DMS 273 treated with DMSO at 0.1 percent for 48 hours (cell line): ENCODE data around the gene FNDC3B.
"Not testable (repeated sequence)": the region's sequence is repeated elsewhere in the genome, so short reads cannot be mapped to it uniquely, and the experiment has no call there.

Experiments used
- DNase-seq: peaks from one replicate; lab custom pipeline; 2025; lab: John Stamatoyannopoulos, UW

FNDC3B gene

DNA sequence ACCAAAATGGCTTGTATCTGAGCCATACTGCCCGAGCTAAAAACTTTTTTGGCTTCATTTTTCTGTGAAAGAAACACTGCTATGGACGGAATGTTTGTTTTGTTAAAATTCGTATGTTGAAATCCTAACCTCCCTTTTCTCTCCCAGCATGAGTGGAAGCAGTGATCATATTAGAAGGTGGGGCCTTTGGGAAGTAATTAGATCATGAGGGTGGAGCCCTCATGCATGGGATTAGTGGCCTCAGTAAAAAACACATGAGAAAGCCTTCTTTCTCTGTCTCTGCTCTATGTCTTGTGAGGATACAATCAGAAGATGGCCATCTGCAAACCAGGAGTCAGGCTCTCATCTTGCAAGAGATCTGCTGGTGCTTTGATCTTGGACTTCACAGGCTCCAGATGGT lies 7.4 kb upstream of the FNDC3B start:
- no peak for DNase-seq

DNA sequence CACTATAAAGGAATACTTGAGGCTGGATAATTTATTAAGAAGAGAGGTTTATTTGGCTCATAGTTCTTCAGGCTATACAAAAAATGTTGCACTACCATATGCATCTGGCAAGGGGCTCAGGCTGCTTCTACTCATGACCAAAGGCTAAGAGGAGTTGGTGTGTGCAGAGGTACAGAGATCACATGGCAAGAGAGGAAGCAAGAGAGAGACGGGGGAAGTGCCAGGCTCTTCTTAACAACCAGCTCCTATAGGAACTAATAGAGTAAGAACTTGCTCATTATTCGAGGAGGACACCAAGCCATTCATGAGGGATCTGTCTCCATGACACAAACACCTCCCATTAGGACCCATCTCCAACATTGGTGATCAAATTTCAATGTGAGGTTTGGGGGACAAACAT lies 6.0 kb upstream of the FNDC3B start:
- DNase-seq: no peak

DNA sequence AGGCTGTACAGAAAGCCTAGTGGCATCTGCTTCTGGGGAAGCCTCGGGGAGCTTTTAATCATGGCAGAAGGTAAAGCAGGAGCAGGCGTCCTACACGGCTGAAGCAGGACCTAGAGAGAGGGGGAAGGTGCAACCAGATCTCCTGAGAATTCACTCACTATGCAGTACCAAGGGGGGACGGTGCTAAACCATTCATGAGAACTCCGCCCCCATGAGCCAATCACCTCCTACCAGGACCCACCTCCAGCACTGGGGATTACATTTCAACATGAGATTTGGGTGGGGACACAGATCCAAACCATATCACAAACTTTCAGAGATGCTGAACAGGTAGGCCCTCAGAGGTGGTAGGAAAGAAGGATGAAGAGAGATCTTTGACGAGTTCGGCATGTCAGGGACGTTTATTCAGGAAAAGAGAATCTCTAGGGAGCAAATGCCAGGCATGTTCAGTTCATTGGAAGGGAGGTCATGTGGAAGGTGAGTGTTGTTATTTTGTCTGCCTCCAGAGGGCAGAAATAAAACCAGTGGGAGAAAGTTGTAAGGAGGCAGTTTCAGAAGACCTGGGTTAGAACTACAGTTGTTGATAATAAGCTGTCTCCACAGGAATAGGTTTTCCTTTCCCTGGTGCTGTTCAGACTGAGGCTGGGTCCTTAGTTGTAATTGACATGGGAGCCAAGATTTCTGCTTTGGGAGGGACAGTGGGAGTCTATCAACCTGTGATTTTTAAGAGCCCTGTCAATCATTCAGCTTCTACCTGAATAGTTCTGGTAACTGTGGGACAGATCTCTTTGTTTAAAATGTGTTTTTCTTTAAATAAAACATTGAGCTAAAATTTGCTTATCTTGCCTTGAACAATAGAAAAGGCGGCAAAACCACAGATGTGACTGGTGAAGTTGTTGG lies 4.3 kb upstream of the FNDC3B start:
- DNase-seq: peak; percentile 6

DNA sequence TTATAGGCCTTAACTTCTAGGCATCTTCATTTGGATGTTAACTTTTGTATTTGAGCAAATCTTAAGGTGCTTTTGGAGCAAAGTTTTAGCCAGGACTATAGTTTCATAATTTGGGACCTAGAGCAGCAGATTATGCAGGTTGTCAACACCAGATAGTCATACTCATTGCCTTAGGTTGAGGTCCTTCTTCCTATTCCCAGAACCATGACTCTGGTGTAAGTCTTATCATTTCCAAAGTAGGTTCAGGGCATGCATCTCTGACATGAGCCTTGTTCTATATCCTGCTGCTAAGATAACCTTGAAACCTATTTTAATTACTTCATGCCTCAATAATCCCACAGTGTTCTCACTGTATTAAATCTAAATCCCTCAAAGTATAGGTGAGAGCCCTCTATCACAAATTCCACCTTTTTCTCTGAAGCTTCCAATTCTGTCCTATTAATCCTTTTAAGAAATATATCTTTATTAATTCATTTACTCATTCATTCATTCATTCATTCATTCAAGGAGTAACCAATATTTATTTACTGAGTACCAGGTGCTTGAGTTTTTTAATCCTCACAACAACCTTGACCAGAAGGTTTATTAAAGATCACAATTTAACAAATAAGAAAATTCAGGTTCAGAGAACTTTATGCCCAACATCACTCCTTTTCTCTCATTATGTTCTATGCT lies 2.7 kb upstream of the FNDC3B start:
- no peak for DNase-seq

DNA sequence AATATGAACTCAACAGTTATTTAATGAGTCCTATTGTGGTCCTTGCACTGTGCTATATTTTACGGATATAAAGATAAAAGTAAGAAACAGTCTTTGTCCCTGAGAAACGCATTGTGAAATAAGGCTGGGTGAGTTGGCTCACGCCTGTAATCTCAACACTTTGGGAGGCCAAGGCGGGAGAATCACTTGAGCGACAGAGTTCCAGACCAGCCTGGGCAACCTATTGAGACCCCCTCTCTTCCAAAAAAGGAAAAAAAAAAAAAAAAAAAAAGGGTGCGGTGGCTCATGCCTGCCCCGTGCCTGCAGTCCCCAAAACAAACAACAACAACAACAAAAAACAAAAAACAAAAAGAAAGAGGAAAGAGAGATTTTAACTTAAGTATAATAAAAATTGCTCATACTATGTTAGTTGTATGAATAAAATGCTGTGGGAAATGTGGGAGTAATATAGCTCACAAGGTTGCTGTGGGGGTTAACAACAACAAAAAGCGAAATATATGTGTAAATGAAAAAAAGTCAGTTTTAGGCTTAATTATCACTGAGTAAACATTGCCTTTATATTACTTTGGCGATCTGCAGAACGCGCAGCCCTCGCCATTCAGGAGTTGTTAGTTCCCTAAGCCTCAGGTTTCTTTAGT lies 461 bp upstream of the FNDC3B start:
- no peak for DNase-seq

DNA sequence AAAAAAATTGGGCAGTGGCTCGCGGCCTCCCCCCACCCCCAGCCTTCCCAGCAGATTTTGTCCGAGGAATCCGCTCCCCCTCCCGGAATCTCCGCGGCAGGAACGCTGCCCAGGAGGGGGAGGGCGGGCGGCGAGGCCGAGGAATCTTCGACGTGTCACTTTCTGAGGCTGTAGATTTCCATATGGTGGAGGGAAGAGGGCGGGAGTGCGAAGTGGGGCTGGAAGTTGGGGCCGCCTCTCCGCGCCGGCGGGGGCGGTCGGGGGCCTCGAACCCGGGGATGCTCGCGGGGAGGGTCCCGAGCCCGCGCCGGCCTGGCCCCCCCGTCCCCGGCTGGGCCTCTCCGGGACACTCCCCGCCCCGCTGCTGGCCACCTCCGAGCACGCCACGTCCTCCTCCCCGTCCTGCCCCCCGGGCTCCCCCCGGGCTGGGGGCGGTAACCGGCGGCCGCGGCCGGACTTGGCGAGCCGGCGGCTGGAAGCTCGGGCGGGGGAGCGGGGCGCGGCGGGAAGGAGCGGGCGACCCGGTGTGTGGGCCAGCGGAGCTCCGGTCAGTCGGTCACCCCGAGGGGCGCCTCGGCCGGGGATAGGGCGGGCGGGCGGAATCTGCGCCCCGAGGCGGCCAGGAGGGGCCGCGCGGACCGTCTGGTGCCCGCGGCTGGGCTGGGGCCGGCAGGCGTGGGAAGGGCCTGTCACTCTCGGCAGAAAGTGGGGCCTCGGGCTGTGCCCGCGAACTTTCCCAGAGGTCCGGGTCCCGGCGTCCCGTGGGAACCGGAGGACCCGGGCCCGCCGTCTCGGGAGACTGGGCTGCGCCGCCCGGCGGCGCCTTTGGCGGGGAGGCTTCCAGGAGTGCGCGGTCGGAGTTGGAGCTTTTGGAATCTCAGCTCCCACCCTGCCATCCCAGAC lies 951 bp downstream of the FNDC3B start:
- DNase-seq: peak; percentile 41

DNA sequence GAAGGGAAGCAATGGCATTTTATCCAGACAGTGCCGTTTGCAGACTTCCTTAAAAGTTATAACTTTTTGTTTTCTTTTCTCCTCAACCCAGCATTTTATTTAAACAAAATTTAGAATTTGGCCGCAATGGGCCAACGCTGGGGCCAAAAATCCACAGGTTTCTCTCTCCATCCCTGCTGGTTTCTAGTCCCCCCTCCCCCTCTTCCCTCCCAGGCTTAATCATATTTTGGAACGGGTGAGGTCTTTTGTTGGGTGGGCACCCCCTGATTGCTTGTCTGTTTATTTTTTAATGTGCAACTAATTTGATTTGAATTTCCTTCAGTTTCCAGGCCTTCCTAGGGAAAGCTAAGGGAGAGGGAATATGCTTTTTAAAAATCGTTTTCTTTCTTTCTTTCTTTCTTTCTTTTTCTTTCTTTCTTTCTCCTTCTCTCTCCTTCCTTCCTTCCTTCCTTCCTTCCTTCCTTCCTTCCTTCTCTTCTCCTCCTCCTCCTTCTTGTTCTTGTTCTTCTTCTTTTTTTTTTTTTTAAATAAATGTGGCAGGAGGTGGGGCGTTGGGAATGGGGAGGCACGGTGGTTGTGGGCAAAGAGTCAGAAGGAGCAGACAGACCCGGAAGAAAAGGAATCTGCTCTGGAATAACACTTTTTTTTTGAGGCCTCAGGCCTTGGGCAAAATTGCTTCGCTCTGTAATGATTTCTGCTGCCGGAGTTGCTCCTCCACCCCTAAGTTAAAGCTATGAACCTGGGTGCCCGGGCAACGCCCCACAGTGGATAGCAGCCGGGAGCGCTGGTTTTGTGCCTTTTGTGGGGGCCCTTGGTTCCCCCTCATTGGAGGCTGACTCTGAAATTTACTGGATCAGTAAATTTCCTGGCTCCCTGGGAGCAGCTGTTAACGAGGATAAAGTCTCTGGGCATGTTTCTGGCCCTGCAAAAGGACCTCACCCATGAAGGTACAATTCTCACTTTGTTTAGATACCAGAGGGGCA lies 1.9 kb downstream of the FNDC3B start:
- DNase-seq: no peak

DNA sequence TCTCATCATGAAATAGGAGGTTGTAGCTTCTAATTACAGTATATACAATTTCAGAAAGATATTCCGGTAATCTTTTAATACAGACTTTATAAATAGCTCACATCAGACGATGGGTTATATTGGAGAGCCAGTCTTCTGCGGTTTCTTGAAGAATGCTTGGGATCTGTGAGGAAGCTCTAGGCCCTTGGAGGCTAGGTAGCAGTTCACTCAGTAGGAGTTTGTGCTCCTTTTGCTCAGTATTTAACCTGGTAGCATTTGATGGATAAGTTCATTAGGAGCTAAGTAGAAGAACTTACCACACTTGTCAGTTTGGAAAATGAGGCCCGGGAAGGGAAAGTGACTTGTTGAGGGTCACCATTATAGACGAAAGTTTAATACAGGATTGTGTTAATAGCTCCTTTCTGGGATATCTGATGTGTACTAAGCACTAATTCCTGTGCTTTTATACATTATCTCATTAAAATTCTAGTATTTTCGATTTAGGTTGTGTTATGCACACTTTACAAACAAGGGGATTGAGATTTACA lies 2.8 kb downstream of the FNDC3B start:
- no peak for DNase-seq

DNA sequence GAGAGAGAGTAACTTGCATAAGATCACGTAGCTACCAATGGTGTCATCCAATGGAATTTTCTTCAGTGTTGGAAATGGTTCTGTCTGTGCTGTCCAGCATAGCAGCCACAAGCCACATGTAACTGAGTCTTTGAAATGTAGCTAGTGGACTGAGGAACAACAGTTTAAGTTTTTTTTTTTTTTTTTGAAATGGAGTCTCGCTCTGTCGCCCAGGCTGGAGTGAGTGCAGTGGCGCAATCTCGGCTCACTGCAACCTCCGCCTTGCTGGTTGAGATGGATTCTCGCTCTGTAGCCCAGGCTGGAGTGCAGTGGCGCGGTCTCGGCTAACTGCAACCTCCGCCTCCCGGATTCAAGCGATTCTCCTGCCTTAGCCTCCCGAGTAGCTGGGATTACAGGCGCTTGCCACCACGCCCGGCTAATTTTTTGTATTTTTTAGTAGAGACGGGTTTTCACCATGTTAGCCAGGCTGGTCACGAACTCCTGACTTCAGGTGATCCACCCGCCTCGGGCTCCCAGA lies 3.3 kb downstream of the FNDC3B start:
- not testable (repeated sequence) for DNase-seq

DNA sequence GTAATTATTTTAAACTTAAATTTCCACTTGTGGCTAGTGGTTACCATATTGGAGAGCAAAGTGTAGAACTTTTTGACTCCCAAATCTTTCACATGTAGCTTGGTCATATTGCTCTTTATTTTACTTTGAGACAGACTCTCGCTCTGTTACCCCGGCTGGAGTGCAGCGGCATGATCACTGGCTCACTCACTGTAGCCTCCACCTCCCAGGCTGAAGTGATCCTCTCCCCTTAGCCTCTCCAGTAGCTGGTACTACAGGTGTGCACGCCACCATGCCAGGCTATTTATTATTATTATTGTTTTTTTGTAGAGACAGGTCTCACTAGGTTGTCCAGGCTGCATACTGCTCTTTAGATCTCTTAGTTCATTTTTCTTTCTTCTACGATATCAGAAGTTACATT lies 3.9 kb downstream of the FNDC3B start:
- no peak for DNase-seq

DNA sequence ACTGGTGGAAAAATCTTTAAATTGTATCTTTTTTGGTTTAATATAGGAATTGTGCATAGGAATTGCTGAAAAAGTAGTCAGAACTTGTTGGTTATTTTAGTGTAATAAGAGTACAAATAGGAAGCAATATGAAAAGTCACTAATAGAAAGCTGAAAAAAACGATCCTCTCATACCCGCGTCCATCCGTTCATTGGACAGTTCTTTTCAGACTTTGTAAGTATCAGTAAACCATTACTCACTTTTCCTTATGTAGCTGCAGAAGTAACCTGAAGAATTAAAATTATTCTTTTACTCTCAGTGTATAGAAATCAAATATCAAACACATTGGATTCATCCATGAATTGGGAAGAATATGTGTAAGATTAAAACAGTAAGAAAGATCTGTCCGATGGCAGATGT lies 4.4 kb downstream of the FNDC3B start:
- no peak for DNase-seq

DNA sequence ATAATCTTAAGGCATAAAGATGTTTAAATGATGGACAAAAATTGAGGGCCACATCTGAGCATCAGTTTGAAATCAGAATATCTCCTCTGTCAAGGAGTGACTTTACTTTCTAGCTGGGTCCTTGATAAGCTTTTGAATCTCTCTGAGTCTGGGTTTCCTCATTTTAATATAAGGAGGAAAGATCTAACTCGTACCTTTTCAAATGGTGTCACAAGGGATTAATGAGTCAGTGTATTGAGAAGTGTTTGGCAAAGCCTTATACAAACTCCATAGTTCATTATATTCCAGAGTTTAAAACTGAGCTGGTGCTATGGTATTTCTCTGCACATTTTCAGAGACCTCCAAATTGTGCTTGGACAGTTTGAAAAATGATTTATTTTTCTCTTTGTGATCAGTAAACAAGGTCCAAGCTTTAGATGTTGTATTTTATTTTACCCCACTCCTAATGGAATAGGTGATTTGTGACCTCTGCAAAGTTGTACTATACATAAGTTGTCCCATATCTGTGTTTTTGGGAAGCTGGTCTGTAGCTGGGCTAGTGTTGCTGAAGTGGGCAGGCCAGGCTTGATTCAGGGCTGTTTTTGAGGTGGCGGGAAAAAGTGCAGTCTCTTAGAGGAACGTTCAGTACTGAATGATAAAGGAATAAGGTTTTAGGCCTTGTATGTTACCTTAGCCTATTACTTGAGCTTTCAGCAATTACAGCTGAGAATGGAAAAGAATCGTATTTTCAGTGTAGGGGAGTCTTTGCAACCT lies 5.6 kb downstream of the FNDC3B start:
- DNase-seq: no peak

DNA sequence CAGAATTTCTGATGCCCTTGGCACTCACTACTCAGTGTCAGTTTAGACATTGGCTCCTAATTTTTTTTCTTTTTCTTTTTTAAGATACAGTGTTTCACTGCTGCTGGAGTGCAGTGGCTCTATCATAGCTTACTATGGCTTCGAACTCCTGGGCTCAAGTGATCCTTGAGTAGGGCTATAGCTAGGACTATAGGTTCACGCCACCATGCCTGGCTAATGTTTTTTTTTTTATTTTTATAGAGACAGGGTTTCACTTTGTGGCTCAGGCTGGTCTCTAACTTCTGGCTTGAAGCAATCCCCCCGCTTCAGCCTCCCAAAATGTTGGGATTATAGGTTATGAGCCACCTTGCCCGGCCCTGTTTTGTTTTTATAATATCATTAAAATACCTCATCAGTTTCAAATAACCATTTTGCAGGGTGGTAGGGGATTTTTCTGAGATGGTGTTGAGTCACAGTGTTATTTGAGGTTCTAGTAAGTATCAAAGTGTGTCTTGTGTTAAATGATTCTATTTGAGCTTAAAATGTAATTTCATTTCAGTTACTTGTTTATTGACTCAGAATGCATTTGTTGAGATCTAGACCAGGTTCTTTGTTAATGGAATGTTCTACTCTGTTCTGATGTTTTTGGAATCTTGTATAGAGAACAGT lies 7.0 kb downstream of the FNDC3B start:
- no peak for DNase-seq

DNA sequence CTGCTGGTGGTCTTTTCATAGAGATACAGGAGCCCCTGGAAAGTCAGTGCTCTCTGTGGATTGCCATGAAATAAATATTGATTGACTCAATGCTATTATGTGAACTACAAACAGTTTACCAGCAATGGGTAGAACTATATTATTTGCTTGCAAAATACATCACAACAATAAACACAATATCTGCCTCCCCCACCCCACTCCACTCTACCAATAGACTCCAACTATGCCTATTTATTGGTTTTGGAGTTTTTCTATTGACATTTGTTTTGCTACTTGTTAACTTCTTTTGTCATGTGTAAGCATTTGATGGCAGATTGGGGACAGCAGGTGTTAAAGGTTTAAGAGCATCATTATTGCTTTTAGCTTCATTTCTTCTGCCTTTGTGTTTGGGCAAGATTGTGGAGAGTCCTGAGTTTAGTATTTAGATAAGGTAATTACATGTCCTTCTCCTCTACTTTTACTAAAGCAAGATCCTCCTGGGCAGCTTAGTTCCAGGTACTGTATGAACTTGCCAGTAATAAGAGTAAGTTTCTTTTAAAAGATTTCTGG lies 8.3 kb downstream of the FNDC3B start:
- DNase-seq: no peak

DNA sequence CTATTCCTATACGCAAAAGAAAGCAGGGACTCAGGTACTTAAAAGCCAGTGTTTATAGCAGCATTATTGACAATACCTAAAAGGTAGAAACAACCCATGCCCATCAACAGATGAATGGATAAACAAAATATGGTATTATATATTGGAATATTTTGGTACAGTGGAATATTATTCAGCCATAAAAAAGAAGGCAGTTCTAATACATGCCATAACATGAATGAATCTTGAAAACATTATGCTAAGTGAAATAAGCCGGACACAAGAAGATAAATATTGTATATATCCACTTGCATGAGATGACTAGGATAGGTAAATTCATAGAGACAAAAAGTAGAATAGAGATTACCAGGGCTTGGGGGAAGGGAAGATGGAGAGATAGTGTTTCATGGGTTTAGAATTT lies 9.2 kb downstream of the FNDC3B start:
- DNase-seq: no peak

DNA sequence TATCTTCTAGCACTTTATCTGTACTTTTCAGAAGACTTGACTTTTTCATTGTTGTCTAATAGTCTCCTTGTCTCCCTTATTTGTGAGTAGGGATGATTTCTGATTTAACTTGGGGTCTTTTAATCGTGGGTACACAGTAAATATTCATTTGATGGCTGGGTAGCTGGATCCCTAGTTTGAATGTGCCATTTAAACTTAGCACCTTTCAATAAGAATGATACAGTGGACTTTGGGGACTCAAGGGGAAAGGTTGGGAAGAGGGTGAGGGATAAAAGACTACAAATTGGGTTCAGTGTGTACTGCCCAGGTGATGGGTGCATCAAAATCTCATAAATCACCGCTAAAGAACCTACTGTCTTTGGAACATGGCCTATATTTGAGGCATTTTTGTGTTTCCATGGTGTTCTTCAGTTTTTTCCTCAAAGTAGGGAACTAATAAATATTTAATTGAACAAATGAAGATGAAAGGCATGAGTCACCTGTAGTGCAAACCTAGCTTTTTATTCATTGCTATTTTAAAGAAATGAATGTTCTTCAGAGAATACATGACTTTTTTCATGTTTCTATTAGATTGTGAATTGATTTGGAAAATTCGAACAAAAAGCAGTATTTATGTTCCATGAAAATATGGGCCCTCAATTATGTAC lies 12.1 kb downstream of the FNDC3B start:
- DNase-seq: no peak

DNA sequence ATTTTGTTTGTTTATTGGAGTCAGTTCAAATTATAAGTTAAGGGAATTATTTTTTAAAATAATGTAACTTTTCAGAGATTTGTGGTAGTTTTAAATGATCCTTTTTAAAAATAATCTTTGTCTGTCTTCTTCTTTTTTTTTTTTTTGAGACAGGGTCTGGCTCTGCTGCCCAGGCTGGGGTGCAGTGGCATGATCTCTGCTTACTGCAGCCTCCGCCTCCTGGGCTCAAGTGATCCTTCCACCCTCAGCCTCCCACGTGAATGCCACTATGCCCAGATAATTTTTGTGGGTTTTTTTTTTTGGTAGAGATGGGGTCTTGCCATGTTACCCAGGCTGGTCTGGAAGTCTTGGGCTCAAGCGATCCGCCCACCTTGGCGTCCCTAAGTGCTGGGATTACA lies 12.6 kb downstream of the FNDC3B start:
- DNase-seq: no peak

DNA sequence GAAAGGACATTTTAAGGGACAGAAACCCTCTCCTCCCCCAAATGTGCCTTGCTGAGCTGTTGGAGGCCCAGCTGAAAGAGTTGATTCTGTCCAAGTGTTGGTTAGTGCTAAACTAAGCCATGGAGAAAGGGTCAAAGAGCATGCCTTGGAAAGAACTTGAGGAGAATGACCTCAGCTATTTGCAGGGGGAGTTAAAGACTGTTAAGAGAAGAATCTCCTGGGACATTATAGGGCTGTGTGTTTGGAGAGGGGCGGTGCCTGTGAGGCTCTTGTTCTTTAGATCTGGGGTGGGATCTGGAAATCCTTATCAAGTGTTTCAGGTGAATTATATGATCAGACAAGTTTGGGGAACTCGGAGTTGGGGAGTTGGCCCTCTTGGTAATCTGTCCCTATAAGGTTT lies 13.0 kb downstream of the FNDC3B start:
- DNase-seq: no peak
